Measurements from ENCODE around the gene METTL1.
"Not testable (repeated sequence)": the region's sequence is repeated elsewhere in the genome, so short reads cannot be mapped to it uniquely, and the experiment has no call there.

The METTL1 gene

DNA sequence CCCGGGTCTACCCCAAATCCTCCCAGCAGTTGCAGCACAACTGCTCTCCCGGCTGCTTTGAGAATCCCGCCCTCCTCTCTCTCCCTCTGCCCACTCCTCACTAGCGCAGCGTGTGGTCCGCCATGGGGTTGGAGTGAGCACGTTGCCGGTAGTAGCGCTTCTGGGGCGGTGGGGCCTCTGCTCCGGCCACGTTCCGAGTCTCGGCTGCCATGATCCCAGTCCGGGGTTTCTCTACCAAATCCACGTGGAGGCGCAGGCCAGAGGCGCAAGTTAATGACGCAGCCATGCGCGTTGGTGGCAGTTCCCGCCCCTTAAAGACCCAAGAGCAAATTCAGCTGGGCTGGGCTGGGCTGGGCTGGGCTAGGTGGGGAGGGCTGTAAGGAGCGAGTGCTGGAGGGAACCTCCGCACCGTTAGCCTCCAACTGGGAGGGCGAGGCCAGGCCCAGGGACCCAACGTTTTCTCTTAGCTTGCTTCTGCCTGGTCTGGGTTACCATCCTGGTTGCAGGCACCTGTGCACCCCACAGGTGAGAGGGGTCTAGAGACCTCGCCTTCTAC is at the start of gene METTL1:
Gene METTL1, minus strand, starts transcription at position 233 of the 556 bp plus-strand sequence. Its CDS starts 22 bp downstream, at position 211.
- DNase-seq (ENCODE audit: low read depth): peak; percentile 91

GRCh38 chr12:57821015-57821414 is 49.1 kb upstream of the METTL1 start:
- DNase-seq (ENCODE audit: low read depth): not testable (repeated sequence)

DNA sequence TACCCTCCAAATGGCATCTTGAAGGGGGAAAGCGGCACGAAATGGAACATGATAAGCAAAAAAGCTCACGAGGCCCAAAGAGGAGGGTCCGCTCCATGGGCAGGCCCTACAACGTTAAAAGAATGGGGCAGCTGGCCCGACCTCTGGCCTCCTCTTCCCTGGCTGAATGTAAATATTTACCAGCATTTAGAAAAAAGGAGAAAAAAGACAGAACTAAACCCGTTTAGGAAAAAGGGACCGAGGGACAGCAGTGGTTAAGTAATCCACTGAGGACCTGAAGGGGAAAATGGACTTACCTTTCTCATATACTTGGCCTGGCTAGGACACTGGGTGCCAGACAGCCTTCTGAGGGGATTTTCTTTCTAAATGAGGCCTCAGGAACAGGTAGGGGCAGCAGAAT is 48.2 kb upstream of the METTL1 start:
- DNase-seq (ENCODE audit: low read depth): not testable (repeated sequence)

GRCh38 chr12:57817990-57818331 is 46.1 kb upstream of the METTL1 start:
- not testable (repeated sequence) for DNase-seq (ENCODE audit: low read depth)

DNA sequence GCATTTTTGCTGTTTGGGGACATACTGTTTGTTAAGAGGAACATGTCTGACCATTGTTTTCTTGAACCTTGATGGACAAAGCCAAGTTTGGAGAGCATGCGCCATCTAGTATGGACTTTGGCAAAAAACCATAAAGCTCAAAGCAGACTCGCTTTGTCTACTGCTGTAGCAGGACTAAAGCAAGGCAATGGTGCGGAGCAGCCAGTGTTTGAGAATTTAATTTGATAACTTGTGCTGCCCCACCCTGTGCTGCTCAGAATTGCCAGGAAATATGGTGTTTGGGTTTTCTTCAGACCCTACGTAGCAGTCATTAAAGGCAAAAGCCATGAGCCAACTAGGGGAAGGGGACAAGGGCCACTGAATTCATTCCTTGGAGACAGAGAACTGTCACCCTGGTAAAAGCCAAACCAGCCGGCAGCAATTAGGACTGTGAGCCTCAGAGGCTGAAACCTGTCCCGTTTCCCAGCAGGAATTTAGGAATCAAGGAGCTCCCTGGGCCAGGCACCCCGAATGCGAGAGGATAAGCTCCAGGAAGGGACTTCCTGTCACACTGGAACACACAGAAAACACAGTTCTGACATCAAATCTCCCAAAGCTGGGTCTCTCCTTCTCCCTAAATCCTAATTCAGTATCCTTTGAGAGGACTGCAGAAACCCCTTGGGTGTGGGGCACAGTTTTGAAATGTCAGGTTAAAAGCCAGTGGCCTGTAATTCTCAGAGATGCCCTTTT is 45.5 kb upstream of the METTL1 start:
- DNase-seq (ENCODE audit: low read depth): no peak

- DNase-seq (ENCODE audit: low read depth): no peak
Observed at GRCh38 chr12:57816855-57817151, 44.9 kb upstream of the METTL1 start.

DNA sequence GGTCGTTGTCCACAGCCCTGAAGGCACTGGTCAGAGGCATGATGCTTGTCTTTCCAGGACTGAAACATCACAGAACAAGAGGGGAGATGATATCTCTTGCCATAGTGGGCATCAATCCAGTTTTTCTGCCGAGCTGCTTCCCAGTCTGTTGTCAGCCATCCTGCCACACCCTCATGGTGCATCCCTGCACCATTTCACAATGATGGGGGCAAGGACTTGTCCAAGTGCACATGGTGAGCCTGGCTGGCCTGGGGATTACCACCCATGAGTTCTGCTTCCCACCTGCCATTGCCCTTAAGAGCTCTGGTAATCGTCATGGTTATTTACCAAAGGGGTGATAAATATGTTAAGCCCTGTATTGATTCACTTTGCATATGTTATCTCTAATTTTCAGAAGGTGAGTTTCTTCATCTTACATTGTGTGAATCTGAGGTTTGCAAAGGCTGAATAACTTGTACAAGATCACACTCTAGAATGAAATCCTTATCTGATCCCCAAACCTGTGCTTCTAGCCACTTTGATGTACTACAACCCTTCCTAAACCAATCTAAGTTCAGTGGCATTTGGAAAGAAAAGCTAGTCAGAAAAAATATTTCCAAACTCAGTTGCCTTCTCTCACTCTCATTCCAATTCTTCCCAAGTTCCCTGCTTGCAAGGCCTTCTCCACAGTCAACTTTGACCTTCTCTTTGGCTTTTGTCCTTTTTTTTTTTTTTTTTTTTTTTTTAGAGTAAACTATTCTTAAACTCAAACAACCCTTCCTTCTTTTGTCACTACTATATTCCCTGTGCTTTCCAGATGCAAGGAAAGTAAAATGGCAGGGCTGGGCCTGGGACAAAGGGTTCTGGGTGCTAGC is 44.3 kb upstream of the METTL1 start:
- DNase-seq (ENCODE audit: low read depth): no peak

DNA sequence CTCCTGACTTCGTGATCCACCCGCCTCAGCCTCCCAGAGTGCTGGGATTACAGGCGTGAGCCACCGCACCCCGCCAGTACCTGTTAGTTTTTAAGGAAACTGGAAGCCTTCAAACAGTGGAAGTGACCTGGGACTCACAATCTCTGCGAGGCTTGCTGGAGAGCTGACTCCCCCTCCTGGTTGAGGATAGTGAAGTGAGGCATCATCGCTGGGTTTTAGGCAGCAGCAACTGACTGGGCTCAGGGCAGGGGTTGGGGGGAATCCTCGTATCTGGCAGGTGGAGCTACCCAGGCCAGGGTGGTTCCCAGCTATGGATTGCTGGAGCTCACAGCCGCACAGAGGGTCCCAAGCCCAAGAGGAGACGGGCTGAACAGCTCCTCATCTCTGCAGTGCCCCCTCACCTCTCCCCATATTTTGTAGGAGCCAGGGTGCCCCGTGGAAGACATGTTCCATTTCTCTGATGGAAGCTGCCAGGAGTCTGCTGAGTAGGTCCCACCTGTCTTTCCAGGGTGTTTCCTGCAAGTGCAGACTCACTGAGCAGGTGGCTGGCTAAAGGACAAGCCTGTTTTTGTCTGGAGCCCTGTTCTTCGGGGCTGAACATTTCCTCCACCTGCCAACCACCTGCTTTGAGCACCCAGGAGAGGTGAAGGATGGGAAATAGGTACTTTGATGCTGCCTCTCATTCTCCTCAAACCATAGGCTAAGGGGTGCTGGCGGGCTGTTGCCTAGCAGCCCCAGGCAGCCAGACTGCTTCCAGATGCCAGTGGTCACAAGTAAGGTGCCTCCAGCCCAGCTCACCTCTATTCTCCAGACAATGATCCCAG is 43.5 kb upstream of the METTL1 start:
- no peak for DNase-seq (ENCODE audit: low read depth)

DNA sequence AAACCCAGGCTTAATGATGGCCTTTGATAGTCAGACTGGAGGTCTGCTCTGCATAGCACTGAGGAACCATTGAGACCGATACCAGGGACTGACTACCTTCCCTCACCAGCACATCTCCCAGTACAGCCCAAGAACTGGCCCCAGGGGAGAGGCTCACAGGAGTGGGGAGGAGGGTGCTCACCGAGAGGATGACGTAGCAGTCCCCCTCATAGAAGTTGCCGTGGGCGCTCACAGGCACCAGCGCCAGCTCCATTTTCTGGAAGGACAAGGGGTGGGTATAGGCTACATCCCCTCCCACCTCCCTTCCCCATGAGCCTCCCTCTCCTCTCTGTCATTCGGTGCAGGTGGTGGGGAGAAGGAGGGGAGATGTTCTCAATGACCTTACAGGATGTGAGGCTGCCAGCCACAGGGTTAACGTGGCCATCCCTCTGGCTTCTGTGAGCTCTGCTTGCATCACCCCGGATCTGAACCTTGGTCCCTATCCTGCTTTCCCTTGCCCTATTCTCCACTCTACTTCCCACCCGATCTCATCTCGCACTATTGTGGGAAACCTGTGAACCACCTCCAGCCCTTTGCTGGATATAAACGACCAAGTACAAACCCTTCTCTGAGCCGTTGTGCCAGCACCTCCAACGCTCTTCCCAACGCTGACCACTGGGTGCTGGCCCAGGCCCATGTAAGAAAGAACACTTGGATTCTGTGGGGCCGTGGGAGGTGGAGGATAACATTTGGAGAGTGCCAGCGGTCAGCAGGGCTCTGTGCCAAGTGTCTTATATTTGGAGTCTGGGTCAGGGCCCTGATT is 42.3 kb upstream of the METTL1 start:
- DNase-seq (ENCODE audit: low read depth): no peak

GRCh38 chr12:57813111-57813970 is 41.4 kb upstream of the METTL1 start:
- no peak for DNase-seq (ENCODE audit: low read depth)

GRCh38 chr12:57811028-57811755 is 39.3 kb upstream of the METTL1 start:
- no peak for DNase-seq (ENCODE audit: low read depth)

- no peak for DNase-seq (ENCODE audit: low read depth)
Observed at GRCh38 chr12:57810450-57810849, 38.5 kb upstream of the METTL1 start.

- DNase-seq (ENCODE audit: low read depth): no peak
Observed at GRCh38 chr12:57809425-57809824, 37.5 kb upstream of the METTL1 start.

GRCh38 chr12:57808351-57808750 is 36.4 kb upstream of the METTL1 start:
- no peak for DNase-seq (ENCODE audit: low read depth)

- DNase-seq (ENCODE audit: low read depth): no peak
Observed at GRCh38 chr12:57807285-57807684, 35.4 kb upstream of the METTL1 start.

DNA sequence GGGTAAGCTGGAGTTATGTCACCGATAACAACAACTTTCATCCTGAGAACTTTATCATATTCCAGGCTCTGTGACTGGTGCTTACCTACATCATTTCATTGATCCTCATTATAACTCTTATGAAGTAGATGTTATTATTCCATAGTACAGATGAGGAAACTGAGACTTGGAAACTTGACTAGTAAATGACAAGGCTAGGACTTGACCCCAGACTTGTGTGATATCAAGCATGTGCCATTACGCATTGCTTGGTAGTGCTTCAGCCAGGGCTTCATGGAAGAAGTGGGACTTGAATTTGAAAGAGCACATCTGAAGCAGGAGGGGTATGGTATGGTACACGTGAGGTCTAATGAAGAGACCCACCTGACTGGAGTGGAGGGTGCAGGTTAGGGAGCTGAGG is 34.8 kb upstream of the METTL1 start:
- no peak for DNase-seq (ENCODE audit: low read depth)

GRCh38 chr12:57803319-57803893 is 31.5 kb upstream of the METTL1 start:
- DNase-seq (ENCODE audit: low read depth): no peak

GRCh38 chr12:57802607-57803006 is 30.7 kb upstream of the METTL1 start:
- no peak for DNase-seq (ENCODE audit: low read depth)

DNA sequence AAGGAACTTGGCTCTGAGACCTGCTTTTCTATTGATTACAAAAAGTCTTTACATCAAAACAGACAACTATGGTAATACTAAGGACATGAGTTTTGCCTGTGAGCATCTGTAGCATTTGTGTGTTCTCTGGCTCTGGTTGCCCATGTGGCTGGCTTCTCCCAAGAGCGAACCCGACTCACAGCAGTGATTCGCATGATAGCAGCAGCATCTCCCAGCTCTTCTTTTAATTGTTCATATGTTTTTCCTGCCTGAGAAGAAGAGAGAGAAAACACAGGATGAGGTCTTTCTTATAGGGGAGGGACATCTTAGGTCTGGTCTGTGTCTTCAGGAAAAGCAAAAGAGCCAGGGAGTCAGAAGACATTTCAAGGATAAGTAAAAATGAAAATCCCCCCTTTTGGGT is 29.1 kb upstream of the METTL1 start:
- no peak for DNase-seq (ENCODE audit: low read depth)

- no peak for DNase-seq (ENCODE audit: low read depth)
Observed at GRCh38 chr12:57797933-57798332, 26.0 kb upstream of the METTL1 start.

All from stimulated activated CD4-positive, alpha-beta T cell treated with anti-CD3 and anti-CD28 coated beads, Interleukin-2, amount 100 ng/mL, for 4 hours (primary cell).